Measurements from ENCODE around the gene CIB4.

DNA sequence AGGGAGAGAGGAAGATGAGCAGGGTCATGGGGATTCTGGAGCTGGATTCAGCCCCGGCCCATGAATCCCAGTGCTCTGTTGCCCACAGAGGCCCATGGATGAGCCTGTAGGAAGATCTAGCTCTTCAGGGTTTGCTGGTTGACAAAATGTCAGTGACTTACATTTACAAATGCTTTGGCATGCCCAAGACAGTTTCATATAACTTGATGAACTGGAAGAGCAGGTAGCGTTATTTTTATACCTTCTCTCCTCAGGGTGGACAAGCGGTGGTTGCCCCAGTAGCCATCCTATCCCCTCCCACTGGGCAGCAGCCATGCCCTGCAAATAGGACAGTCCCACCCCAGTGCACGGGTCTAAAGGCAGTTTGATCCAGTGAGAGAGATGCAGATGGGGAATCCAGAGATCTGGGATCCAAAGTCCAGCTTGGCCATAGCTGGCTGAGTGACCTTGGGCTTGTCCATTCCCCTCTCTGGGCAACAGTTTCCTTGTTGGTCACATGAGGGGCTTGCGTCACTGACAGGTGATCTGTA lies 29.8 kb upstream of the CIB4 start:
- TF ChIP-seq, protein P1, sequence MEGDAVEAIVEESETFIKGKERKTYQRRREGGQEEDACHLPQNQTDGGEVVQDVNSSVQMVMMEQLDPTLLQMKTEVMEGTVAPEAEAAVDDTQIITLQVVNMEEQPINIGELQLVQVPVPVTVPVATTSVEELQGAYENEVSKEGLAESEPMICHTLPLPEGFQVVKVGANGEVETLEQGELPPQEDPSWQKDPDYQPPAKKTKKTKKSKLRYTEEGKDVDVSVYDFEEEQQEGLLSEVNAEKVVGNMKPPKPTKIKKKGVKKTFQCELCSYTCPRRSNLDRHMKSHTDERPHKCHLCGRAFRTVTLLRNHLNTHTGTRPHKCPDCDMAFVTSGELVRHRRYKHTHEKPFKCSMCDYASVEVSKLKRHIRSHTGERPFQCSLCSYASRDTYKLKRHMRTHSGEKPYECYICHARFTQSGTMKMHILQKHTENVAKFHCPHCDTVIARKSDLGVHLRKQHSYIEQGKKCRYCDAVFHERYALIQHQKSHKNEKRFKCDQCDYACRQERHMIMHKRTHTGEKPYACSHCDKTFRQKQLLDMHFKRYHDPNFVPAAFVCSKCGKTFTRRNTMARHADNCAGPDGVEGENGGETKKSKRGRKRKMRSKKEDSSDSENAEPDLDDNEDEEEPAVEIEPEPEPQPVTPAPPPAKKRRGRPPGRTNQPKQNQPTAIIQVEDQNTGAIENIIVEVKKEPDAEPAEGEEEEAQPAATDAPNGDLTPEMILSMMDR (CRISPR knock-in tag; IDR thresholded peaks at IDR 0.05) = no peak
- TF ChIP-seq FOXJ3 (CRISPR knock-in tag; IDR thresholded peaks at IDR 0.05; ENCODE audit: borderline replicate concordance) (no peak), POLR2A (IDR thresholded peaks at IDR 0.05; ENCODE audit: insufficient read depth in 1 of 2, low read depth in 2 of 2, low read length in 2 of 2) (no peak), USF2 (IDR thresholded peaks at IDR 0.05; ENCODE audit: low read depth, low read length) (peak; percentile 40), USF2 (CRISPR knock-in tag; IDR thresholded peaks at IDR 0.05; ENCODE audit: borderline replicate concordance) (no peak)
- TF ChIP-seq, protein P2, sequence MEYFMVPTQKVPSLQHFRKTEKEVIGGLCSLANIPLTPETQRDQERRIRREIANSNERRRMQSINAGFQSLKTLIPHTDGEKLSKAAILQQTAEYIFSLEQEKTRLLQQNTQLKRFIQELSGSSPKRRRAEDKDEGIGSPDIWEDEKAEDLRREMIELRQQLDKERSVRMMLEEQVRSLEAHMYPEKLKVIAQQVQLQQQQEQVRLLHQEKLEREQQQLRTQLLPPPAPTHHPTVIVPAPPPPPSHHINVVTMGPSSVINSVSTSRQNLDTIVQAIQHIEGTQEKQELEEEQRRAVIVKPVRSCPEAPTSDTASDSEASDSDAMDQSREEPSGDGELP (IDR thresholded peaks at IDR 0.05; ENCODE audit: borderline replicate concordance, low read depth) = no peak

All from HepG2 (cell line).